Transverse colon (tissue), 3 donors: Measurements from ENCODE around the gene UNC5C.

Experiments
- CTCF ChIP-seq, 5 experiments: fragments of 200-600 bp in 3 of 5; fragments of 450-650 bp in 2 of 5; sonication (generic) in 3 of 5; IDR thresholded peaks; 1 replicate in 2 of 5; 2 replicates in 3 of 5; pipeline ENCODE4 v1.5.1; 2016 to 2017; ENCODE audit warnings: antibody characterized with exemption in 5 of 5, inconsistent platforms in 3 of 5, mild to moderate bottlenecking in 2 of 5, moderate library complexity in 1 of 5
- POLR2A ChIP-seq: fragments of 450-650 bp; IDR thresholded peaks from one replicate; pipeline ENCODE4 v1.6.1; 2016; ENCODE audit warnings: antibody characterized with exemption, mild to moderate bottlenecking, moderate library complexity

- peak in 1 of 5 experiments; percentile 4 for TF ChIP-seq CTCF (IDR thresholded peaks at IDR 0.05)
- no peak for TF ChIP-seq POLR2A
These were observed 185.7 kb downstream of the UNC5C start for GRCh38 chr4:95362906-95363558.
